ENCODE data around the gene USP32.
"Not testable (repeated sequence)": the region's sequence is repeated elsewhere in the genome, so short reads cannot be mapped to it uniquely, and the experiment has no call there.

USP32 gene

GRCh38 chr17:60363700-60364405, 28.1 kb downstream of the USP32 start:
- peaks cover 3% of the 10 kb centered on the region for H3K36me3 Mint-ChIP-seq
- H3K4me1 Mint-ChIP-seq = peaks cover 20% of the 10 kb centered on the region
- no peak overlapping the region for H3K4me3 Mint-ChIP-seq
- H3K9me3 Mint-ChIP-seq = no peaks in the 10 kb centered on the region
- H3K27me3 Mint-ChIP-seq = no peaks in the 10 kb centered on the region
- ATAC-seq = no peak
- no peak overlapping the region for H3K27ac Mint-ChIP-seq

GRCh38 chr17:60362329-60362728, 29.6 kb downstream of the USP32 start:
- ATAC-seq = no peak
- no peaks in the 10 kb centered on the region for H3K27me3 Mint-ChIP-seq
- no peak overlapping the region for H3K27ac Mint-ChIP-seq
- H3K4me1 Mint-ChIP-seq = peaks cover 22% of the 10 kb centered on the region
- H3K4me3 Mint-ChIP-seq = no peak overlapping the region
- H3K36me3 Mint-ChIP-seq = peaks cover 5% of the 10 kb centered on the region
- no peaks in the 10 kb centered on the region for H3K9me3 Mint-ChIP-seq

- no peak for ATAC-seq
- no peak overlapping the region for H3K27ac Mint-ChIP-seq
These were observed 30.0 kb downstream of the USP32 start for GRCh38 chr17:60361889-60362288.

GRCh38 chr17:60359415-60359814, 32.5 kb downstream of the USP32 start:
- H3K4me3 Mint-ChIP-seq = no peak overlapping the region
- H3K36me3 Mint-ChIP-seq = peaks cover 15% of the 10 kb centered on the region

More at GRCh38 chr17:60361889-60362288, 30.0 kb downstream of the USP32 start:
- peaks cover 6% of the 10 kb centered on the region for H3K36me3 Mint-ChIP-seq
- H3K27me3 Mint-ChIP-seq = no peaks in the 10 kb centered on the region
- no peaks in the 10 kb centered on the region for H3K9me3 Mint-ChIP-seq
- H3K4me1 Mint-ChIP-seq = peaks cover 24% of the 10 kb centered on the region
- H3K4me3 Mint-ChIP-seq = no peak overlapping the region

GRCh38 chr17:60358606-60359225, 33.2 kb downstream of the USP32 start:
- no peak for ATAC-seq
- H3K27ac Mint-ChIP-seq = no peak overlapping the region
- peaks cover 15% of the 10 kb centered on the region for H3K36me3 Mint-ChIP-seq
- H3K4me1 Mint-ChIP-seq = peaks cover 45% of the 10 kb centered on the region
- H3K9me3 Mint-ChIP-seq = peaks cover 3% of the 10 kb centered on the region
- H3K27me3 Mint-ChIP-seq = no peaks in the 10 kb centered on the region
- H3K4me3 Mint-ChIP-seq = no peak overlapping the region

More at GRCh38 chr17:60359415-60359814, 32.5 kb downstream of the USP32 start:
- H3K27me3 Mint-ChIP-seq = no peaks in the 10 kb centered on the region
- H3K9me3 Mint-ChIP-seq = peaks cover 3% of the 10 kb centered on the region
- no peak overlapping the region for H3K27ac Mint-ChIP-seq
- peaks cover 45% of the 10 kb centered on the region for H3K4me1 Mint-ChIP-seq
- no peak for ATAC-seq

- peak overlapping the region; percentile 44 for H3K27ac Mint-ChIP-seq
- no peak overlapping the region for H3K4me3 Mint-ChIP-seq
- no peak for ATAC-seq
- peaks cover 20% of the 10 kb centered on the region for H3K36me3 Mint-ChIP-seq
- no peaks in the 10 kb centered on the region for H3K27me3 Mint-ChIP-seq
- peaks cover 46% of the 10 kb centered on the region for H3K4me1 Mint-ChIP-seq
- peaks cover 3% of the 10 kb centered on the region for H3K9me3 Mint-ChIP-seq
These were observed 35.0 kb downstream of the USP32 start for GRCh38 chr17:60356940-60357339.

- H3K27me3 Mint-ChIP-seq = no peaks in the 10 kb centered on the region
- peaks cover 3% of the 10 kb centered on the region for H3K9me3 Mint-ChIP-seq
- peaks cover 20% of the 10 kb centered on the region for H3K36me3 Mint-ChIP-seq
- H3K4me1 Mint-ChIP-seq = peaks cover 47% of the 10 kb centered on the region
- no peak for ATAC-seq
- H3K27ac Mint-ChIP-seq = peak overlapping the region; percentile 44
- H3K4me3 Mint-ChIP-seq = no peak overlapping the region
These were observed 36.0 kb downstream of the USP32 start for GRCh38 chr17:60355663-60356594.

- ATAC-seq = no peak
- no peaks in the 10 kb centered on the region for H3K27me3 Mint-ChIP-seq
- peaks cover 3% of the 10 kb centered on the region for H3K9me3 Mint-ChIP-seq
- H3K4me1 Mint-ChIP-seq = peaks cover 45% of the 10 kb centered on the region
- no peak overlapping the region for H3K4me3 Mint-ChIP-seq
- H3K36me3 Mint-ChIP-seq = peaks cover 20% of the 10 kb centered on the region
- H3K27ac Mint-ChIP-seq = no peak overlapping the region
These were observed 37.7 kb downstream of the USP32 start for GRCh38 chr17:60354223-60354622.

- peaks cover 41% of the 10 kb centered on the region for H3K4me1 Mint-ChIP-seq
- peaks cover 16% of the 10 kb centered on the region for H3K36me3 Mint-ChIP-seq
- H3K4me3 Mint-ChIP-seq = no peak overlapping the region
- ATAC-seq = no peak
- H3K9me3 Mint-ChIP-seq = peaks cover 3% of the 10 kb centered on the region
- no peaks in the 10 kb centered on the region for H3K27me3 Mint-ChIP-seq
- H3K27ac Mint-ChIP-seq = no peak overlapping the region
These were observed 38.2 kb downstream of the USP32 start for GRCh38 chr17:60353773-60354172.

- Mint-ChIP-seq H3K36me3 (peaks cover 15% of the 10 kb centered on the region), H3K9me3 (peaks cover 3% of the 10 kb centered on the region), H3K27me3 (no peaks in the 10 kb centered on the region), H3K4me1 (peaks cover 39% of the 10 kb centered on the region), H3K27ac (no peak overlapping the region), H3K4me3 (no peak overlapping the region)
- ATAC-seq = no peak
These were observed 39.4 kb downstream of the USP32 start for GRCh38 chr17:60352569-60352968.

- Mint-ChIP-seq H3K27me3 (no peaks in the 10 kb centered on the region), H3K9me3 (peaks cover 3% of the 10 kb centered on the region), H3K36me3 (peaks cover 15% of the 10 kb centered on the region), H3K4me1 (peaks cover 39% of the 10 kb centered on the region), H3K27ac (no peak overlapping the region), H3K4me3 (no peak overlapping the region)
- no peak for ATAC-seq
These were observed 39.9 kb downstream of the USP32 start for GRCh38 chr17:60352071-60352470.

- H3K4me3 Mint-ChIP-seq = no peak overlapping the region
- no peaks in the 10 kb centered on the region for H3K27me3 Mint-ChIP-seq
- no peaks in the 10 kb centered on the region for H3K9me3 Mint-ChIP-seq
- peaks cover 13% of the 10 kb centered on the region for H3K36me3 Mint-ChIP-seq
- H3K27ac Mint-ChIP-seq = no peak overlapping the region
- peaks cover 30% of the 10 kb centered on the region for H3K4me1 Mint-ChIP-seq
- ATAC-seq = no peak
These were observed 40.8 kb downstream of the USP32 start for GRCh38 chr17:60351012-60351695.

GRCh38 chr17:60348616-60349015, 43.3 kb downstream of the USP32 start:
- H3K4me1 Mint-ChIP-seq = peaks cover 16% of the 10 kb centered on the region
- H3K9me3 Mint-ChIP-seq = no peaks in the 10 kb centered on the region
- H3K27ac Mint-ChIP-seq = no peak overlapping the region
- H3K4me3 Mint-ChIP-seq = no peak overlapping the region
- H3K36me3 Mint-ChIP-seq = peaks cover 17% of the 10 kb centered on the region
- ATAC-seq = no peak
- H3K27me3 Mint-ChIP-seq = no peaks in the 10 kb centered on the region

GRCh38 chr17:60345233-60345632, 46.7 kb downstream of the USP32 start:
- no peaks in the 10 kb centered on the region for H3K27me3 Mint-ChIP-seq
- no peaks in the 10 kb centered on the region for H3K9me3 Mint-ChIP-seq
- H3K4me1 Mint-ChIP-seq = no peaks in the 10 kb centered on the region
- H3K4me3 Mint-ChIP-seq = no peak overlapping the region
- no peak for ATAC-seq
- no peak overlapping the region for H3K27ac Mint-ChIP-seq
- peaks cover 46% of the 10 kb centered on the region for H3K36me3 Mint-ChIP-seq

- not testable (repeated sequence) for ATAC-seq, H3K4me3 Mint-ChIP-seq, H3K27me3 Mint-ChIP-seq, H3K27ac Mint-ChIP-seq, H3K4me1 Mint-ChIP-seq, H3K9me3 Mint-ChIP-seq
- H3K36me3 Mint-ChIP-seq = peaks cover 55% of the 10 kb centered on the region
These were observed 49.4 kb downstream of the USP32 start for GRCh38 chr17:60342492-60342891.
